Mesangial cell (primary cell): ENCODE results near the gene PCK2. TPM values are rescaled to one million over a fixed set of nuclear protein-coding genes. Genes with fewer than 3 reads are reported as not detected.

Experiments used
- total RNA-seq: library from RNA; depleted of rRNA; stranded (reverse); fragments of >200 nt; gene quantifications from 2 replicates; pipeline ENCODE4 v1.2.3, GENCODE V29; 2015

PCK2 gene
- total RNA-seq: 65.0 and 80.9 TPM in 2 replicates

GRCh38 chr14:24093901-24094840 is at the start of gene PCK2:
Gene PCK2, plus strand, starts transcription at chr14:24094311. Its CDS starts 95 bp downstream, at chr14:24094406.

DNA sequence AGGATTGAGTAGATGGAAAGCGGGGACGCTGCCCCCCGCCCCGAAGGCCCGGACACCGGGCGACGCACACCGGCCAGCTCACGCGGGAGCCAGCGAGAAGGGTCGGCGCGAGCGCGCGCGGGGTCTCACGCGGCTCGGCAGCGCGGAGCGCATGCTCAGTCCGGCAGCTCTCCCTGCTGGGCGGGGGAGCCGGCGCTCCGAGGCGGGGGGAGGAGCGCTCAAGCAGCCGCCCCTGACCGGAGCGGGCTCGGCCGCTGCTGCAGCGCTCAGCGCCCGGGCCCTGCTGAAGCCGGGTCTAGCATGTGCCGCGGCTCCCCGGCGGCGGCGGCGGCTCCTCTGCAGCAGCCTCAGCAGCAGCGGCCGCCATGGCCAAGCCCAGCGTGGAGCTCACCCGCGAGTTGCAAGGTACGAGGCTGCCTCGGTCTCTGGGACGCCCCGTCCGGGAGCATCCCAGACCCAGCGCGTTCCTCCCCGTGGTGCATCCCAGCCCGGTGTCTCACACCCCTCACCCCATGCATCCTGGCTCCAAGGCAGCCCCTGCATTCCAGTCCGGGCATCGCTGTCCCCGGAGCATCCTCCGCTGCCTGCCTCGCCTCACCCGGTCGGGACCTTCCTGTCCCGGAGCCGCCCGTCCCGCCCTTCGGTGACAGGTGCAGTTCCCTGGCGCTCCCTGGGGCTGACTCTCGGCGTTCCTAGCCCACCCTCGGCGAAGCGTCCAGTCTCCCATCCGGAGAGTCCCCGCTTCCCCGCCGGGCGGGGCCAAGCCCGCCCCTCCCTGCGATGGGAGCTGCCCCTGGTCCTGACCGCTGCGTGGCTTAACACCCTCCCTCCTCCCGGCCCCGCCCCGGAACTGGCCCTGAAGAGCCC is 42.1 kb upstream of the PCK2 start, which contains the start of gene CARMIL3:
Gene CARMIL3, plus strand, starts transcription at position 221 of the 867 bp plus-strand sequence. Its CDS starts 145 bp downstream, at position 366.

DNA sequence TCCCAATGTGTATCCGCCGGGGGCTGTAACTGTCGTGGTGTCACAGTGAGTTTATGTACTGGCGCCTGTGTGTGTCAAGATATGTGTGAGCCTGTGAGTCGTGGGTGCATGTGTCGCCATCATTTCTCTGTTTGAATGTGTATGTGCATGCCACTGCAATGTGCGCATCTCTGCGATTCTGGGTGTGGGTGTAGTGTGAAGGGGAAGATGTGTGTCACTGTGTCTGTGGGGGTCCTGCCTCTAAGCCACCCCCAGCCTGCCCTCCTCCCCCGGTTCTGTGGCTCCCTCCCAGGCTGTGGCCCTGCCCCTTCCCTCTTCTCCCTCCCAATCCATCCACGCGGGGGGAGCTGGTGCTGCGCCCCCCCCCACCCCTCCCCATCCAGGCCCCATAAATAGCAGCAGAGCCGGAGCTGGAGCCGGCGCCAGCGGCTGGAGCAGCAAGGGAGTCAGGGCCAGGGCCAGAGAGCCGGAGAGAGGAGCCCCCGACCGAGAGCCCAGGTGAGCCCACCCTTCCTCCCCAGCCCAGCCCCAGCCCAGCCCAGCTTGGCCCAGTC is 22.9 kb upstream of the PCK2 start, which contains the start of gene CPNE6:
Gene CPNE6, plus strand, starts transcription at position 419 of the 554 bp plus-strand sequence. CDS start 1,375 bp downstream, outside the sequence.

DNA sequence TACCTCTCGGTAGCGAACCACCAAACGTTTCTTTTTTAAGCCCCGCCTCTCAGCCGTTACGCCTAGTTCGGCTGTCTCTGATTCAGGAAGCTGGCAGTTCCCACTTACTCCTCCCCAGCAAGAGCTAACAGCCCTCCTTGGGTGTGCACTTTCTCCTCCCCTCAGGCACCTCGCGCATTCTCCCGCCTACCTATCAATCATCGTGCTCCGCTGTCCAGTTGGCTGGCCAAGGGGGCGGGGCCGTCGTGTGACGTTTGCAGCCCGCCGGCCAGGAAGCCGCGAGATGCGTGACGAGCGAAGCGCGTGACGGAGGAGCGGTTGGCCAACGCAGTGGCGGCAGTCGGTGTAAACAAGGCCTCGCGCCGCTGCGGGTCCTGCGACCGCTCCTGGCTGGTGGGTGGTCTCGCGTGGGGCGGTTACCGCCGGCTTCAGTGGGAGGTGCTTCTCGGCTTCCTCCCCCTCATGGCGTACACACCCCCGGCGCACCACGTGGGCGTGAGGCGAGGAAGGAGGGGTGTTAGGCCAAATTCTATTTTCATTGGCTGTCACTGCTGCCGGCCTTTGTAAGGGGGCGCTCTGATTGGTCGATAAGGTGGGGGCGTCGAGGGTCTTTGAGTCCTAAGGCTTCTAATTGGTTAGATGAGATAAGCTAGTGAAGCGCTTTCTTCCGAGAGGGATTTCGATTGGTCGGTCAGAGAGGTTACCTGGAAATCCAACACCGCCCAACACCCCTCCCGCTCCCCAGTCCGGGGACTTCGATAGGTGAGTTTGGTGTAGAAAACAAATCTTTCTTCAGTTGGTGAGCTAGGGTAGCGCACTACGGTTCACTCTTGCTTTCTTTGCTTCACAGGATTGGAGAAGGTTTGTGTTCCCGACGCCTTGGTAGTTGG is 20.7 kb downstream of the PCK2 start, which contains the start of the genes DCAF11 and NRL:
Gene DCAF11, plus strand, starts transcription at position 246 of the 890 bp plus-strand sequence. CDS start 818 bp downstream, outside the sequence.
Gene NRL, minus strand, starts transcription at position 418 of the 890 bp plus-strand sequence. CDS start 32,101 bp downstream, outside the sequence.

GRCh38 chr14:24130380-24130716 is 36.2 kb downstream of the PCK2 start, which contains the start of gene FITM1:
Gene FITM1, plus strand, starts transcription at chr14:24130659. Its CDS starts 905 bp downstream, at chr14:24131564.

GRCh38 chr14:24135834-24136683 is 41.9 kb downstream of the PCK2 start, which contains the start of gene PSME1:
Gene PSME1, plus strand, starts transcription at chr14:24136194. Its CDS starts 69 bp downstream, at chr14:24136263.

GRCh38 chr14:24141097-24141880 is 47.2 kb downstream of the PCK2 start, which contains the start of gene EMC9:
Gene EMC9, minus strand, starts transcription at chr14:24141591. Its CDS starts 287 bp downstream, at chr14:24141304.

DNA sequence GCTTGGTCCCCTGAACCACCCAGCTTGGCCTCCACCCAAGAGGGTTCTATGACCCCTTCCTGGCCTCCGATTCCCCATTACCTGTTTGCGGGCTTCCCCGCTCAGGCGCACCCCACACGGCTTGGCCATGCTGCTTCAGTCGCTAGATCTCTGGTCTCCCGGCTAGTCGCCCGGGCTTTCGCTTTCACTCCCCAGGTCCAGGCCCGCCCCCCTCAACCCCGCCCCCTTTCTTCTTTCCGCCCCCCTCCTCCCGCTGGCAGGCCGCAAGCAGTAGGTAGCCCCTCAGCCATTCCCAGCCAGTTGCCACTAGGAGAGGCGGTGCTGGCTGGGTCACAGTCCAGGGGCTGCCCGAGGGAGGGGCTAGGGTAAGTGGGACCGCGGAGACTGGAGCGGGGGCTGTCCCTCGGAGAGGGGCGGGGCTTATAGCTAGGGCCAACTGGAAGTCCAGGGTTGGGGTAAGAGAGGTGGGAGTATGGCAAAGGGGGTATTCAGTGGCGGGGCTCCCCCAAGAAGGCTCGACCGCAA is 52.4 kb downstream of the PCK2 start, which contains the start of gene PSME2:
Gene PSME2, minus strand, starts transcription at position 158 of the 525 bp plus-strand sequence. Its CDS starts 29 bp downstream, at position 129.

GRCh38 chr14:24146978-24147760 is 53.1 kb downstream of the PCK2 start, which contains the start of gene RNF31:
Gene RNF31, plus strand, starts transcription at chr14:24147498. Its CDS starts 201 bp downstream, at chr14:24147699.

Other genes starting within 250 kb of the PCK2 start
- 39.6 and 44.0 TPM in 2 replicates for gene DHRS4, start 140.5 kb upstream of the PCK2 start, total RNA-seq
- gene DHRS4L2, start 105.4 kb upstream of the PCK2 start, total RNA-seq: 11.9 and 19.0 TPM in 2 replicates
- gene CARMIL3, start 42.3 kb upstream of the PCK2 start, total RNA-seq: under 0.01 and 0.38 TPM in 2 replicates
- not detected in 2 replicates for gene CPNE6, start 22.7 kb upstream of the PCK2 start, total RNA-seq
- 38.0 and 68.5 TPM in 2 replicates for gene DCAF11, start 20.5 kb downstream of the PCK2 start, total RNA-seq
- 3.4 and 3.5 TPM in 2 replicates for gene NRL, start 20.6 kb downstream of the PCK2 start, total RNA-seq
- gene FITM1, start 36.3 kb downstream of the PCK2 start, total RNA-seq: 0.13 TPM in 1 of 2 replicates, not detected in the other
- 139 and 159 TPM in 2 replicates for gene PSME1, start 41.9 kb downstream of the PCK2 start, total RNA-seq
- gene EMC9, start 47.3 kb downstream of the PCK2 start, total RNA-seq: 10.3 and 38.1 TPM in 2 replicates
- gene PSME2, start 52.3 kb downstream of the PCK2 start, total RNA-seq: 64.3 and 68.9 TPM in 2 replicates
- 34.9 and 54.6 TPM in 2 replicates for gene RNF31, start 53.2 kb downstream of the PCK2 start, total RNA-seq
- gene IRF9, start 67.0 kb downstream of the PCK2 start, total RNA-seq: 24.6 and 85.1 TPM in 2 replicates
- 151 and 228 TPM in 2 replicates for gene REC8, start 77.8 kb downstream of the PCK2 start, total RNA-seq
- 50.6 and 80.5 TPM in 2 replicates for gene IPO4, start 94.5 kb downstream of the PCK2 start, total RNA-seq
- gene TM9SF1, start 101.1 kb downstream of the PCK2 start, total RNA-seq: 58.7 and 75.7 TPM in 2 replicates
- gene TSSK4, start 111.4 kb downstream of the PCK2 start, total RNA-seq: not detected in 2 replicates
- gene CHMP4A, start 119.2 kb downstream of the PCK2 start, total RNA-seq: 20.2 and 24.4 TPM in 2 replicates
- gene MDP1, start 121.8 kb downstream of the PCK2 start, total RNA-seq: 5.9 and 16.9 TPM in 2 replicates
- 93.6 and 135 TPM in 2 replicates for gene NEDD8, start 138.1 kb downstream of the PCK2 start, total RNA-seq
- 42.7 and 54.6 TPM in 2 replicates for gene GMPR2, start 138.6 kb downstream of the PCK2 start, total RNA-seq
- gene TINF2, start 148.3 kb downstream of the PCK2 start, total RNA-seq: 44.0 and 47.4 TPM in 2 replicates
- gene TGM1, start 168.9 kb downstream of the PCK2 start, total RNA-seq: 0.65 and 0.89 TPM in 2 replicates
- 33.7 TPM in 2 replicates for gene RABGGTA, start 177.3 kb downstream of the PCK2 start, total RNA-seq
- 19.7 and 46.5 TPM in 2 replicates for gene DHRS1, start 205.5 kb downstream of the PCK2 start, total RNA-seq
- 18.1 and 23.1 TPM in 2 replicates for gene NOP9, start 205.5 kb downstream of the PCK2 start, total RNA-seq
- 1.1 and 1.3 TPM in 2 replicates for gene CIDEB, start 213.7 kb downstream of the PCK2 start, total RNA-seq
- gene LTB4R2, start 215.8 kb downstream of the PCK2 start, total RNA-seq: 1.1 and 1.3 TPM in 2 replicates
- gene LTB4R, start 217.2 kb downstream of the PCK2 start, total RNA-seq: 0.98 and 1.9 TPM in 2 replicates
- gene ADCY4, start 240.8 kb downstream of the PCK2 start, total RNA-seq: 0.16 and 1.5 TPM in 2 replicates
- 1.1 and 1.8 TPM in 2 replicates for gene RIPK3, start 245.7 kb downstream of the PCK2 start, total RNA-seq